ENCODE measurements around the gene GPATCH11. TPM values are rescaled to one million over a fixed set of nuclear protein-coding genes. Genes with fewer than 3 reads are reported as not detected.

The GPATCH11 gene
- polyA plus RNA-seq, 2 of the 4 experiments (the other 2 are of a cell fraction), result 9.0 to 10.4 TPM

DNA sequence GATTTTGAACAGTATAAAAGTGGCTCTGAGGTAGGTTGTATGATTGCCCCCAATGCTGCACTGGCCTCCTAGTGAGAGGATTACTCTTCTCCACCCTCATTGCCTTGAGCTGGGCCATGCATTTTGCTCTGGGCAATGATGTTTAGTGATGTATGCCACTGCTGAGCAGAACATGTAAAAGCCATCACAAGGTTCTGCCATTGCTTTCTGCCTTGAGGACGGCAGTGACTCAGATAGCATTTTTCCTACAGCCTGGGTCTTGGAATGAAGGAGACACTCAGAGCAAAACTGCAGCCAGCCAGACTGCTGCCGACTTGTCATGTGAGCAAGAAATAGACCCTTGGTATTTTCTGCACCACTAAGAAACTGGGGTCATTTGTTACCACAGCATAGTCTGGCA, 27.6 kb downstream of the GPATCH11 start:
- POLR2A ChIA-PET, result no interaction called here
- Histone ChIP-seq H3K4me1 (no peaks in the 10 kb centered on the region), H3K4me3 (no peak overlapping the region), H3K4me2 (no peak overlapping the region), H3K9me3 (no peaks in the 10 kb centered on the region), H3K27ac (no peak overlapping the region)
- TF ChIP-seq KDM1A (IDR thresholded peaks at IDR 0.05; ENCODE audit: low read depth) (no peak), EHF (CRISPR knock-in tag; IDR thresholded peaks at IDR 0.05) (no peak), MAFK (IDR thresholded peaks at IDR 0.05; ENCODE audit: partially characterized antibody) (no peak), ESRRA (IDR thresholded peaks at IDR 0.05; ENCODE audit: borderline replicate concordance, low read length) (no peak), JUNB (IDR thresholded peaks at IDR 0.05) (no peak), NPAS2 (CRISPR knock-in tag; IDR thresholded peaks at IDR 0.05; ENCODE audit: borderline replicate concordance) (no peak)
- FAIRE-seq (no peak), ATAC-seq (no peak), DNase-seq (ENCODE audit: low read depth in 1 of 2, low spot score in 1 of 2) (no peak)
- 72% methylated on average over 2 of the region's 2 CpGs for WGBS (ENCODE audit: missing lambda C conversion rate)
- CTCF ChIA-PET, result no interaction called here

DNA sequence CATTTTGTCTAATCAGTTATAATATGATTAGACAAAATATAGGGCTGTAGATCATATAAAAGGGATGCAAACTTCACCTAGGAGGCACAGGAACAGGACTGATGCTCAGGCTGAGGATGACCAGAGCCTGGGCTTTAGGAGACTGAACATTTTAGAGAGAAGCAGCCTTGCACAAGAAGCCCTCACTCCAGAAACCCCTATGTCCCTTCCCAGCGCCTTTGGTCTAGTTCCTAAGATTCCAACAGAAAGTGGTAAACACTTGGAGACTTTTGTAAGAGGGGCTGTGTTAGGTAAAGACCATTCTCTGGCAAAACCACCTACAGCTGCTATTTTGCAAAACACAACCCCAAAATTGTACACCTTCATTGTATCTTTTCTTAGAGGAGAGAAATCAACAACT, 33.2 kb downstream of the GPATCH11 start:
- FAIRE-seq (no peak), ATAC-seq (no peak), DNase-seq (ENCODE audit: low read depth in 1 of 2, low spot score in 1 of 2) (no peak)
- Histone ChIP-seq H3K27ac (no peak overlapping the region), H3K4me2 (no peak overlapping the region), H3K9me3 (no peaks in the 10 kb centered on the region), H3K4me1 (0 out of 3 replicates have a peak, but pooled peaks cover 4% of the 10 kb centered on the region), H3K4me3 (no peak overlapping the region)
- TF ChIP-seq RNF2 (IDR thresholded peaks at IDR 0.05; ENCODE audit: borderline replicate concordance, low read depth) (no peak), POLR2AphosphoS2 (conservative IDR thresholded peaks at IDR 0.05; ENCODE audit: low read length) (no peak), MAFK (IDR thresholded peaks at IDR 0.05; ENCODE audit: partially characterized antibody) (no peak), TFCP2L1 (CRISPR knock-in tag; IDR thresholded peaks at IDR 0.05) (no peak), CBX8 (IDR thresholded peaks at IDR 0.05) (no peak), RCOR1 (IDR thresholded peaks at IDR 0.05; ENCODE audit: low read depth, low read length) (no peak), NFE2L2 (conservative IDR thresholded peaks at IDR 0.05; ENCODE audit: low read length) (no peak), EP300 (IDR thresholded peaks at IDR 0.05) (no peak), ZNF302 (CRISPR knock-in tag; IDR thresholded peaks at IDR 0.05) (no peak), RARB (CRISPR knock-in tag; IDR thresholded peaks at IDR 0.05) (no peak), CHD4 (IDR thresholded peaks at IDR 0.05; ENCODE audit: borderline replicate concordance) (no peak), FOXS1 (CRISPR knock-in tag; IDR thresholded peaks at IDR 0.05) (no peak)
- TF ChIP-seq, protein P1, sequence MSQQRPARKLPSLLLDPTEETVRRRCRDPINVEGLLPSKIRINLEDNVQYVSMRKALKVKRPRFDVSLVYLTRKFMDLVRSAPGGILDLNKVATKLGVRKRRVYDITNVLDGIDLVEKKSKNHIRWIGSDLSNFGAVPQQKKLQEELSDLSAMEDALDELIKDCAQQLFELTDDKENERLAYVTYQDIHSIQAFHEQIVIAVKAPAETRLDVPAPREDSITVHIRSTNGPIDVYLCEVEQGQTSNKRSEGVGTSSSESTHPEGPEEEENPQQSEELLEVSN (IDR thresholded peaks at IDR 0.05; ENCODE audit: borderline replicate concordance, low read depth), result no peak
- TF ChIP-seq, protein P2, sequence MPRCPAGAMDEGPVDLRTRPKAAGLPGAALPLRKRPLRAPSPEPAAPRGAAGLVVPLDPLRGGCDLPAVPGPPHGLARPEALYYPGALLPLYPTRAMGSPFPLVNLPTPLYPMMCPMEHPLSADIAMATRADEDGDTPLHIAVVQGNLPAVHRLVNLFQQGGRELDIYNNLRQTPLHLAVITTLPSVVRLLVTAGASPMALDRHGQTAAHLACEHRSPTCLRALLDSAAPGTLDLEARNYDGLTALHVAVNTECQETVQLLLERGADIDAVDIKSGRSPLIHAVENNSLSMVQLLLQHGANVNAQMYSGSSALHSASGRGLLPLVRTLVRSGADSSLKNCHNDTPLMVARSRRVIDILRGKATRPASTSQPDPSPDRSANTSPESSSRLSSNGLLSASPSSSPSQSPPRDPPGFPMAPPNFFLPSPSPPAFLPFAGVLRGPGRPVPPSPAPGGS (IDR thresholded peaks at IDR 0.05), result no peak
- TF ChIP-seq, protein P3, sequence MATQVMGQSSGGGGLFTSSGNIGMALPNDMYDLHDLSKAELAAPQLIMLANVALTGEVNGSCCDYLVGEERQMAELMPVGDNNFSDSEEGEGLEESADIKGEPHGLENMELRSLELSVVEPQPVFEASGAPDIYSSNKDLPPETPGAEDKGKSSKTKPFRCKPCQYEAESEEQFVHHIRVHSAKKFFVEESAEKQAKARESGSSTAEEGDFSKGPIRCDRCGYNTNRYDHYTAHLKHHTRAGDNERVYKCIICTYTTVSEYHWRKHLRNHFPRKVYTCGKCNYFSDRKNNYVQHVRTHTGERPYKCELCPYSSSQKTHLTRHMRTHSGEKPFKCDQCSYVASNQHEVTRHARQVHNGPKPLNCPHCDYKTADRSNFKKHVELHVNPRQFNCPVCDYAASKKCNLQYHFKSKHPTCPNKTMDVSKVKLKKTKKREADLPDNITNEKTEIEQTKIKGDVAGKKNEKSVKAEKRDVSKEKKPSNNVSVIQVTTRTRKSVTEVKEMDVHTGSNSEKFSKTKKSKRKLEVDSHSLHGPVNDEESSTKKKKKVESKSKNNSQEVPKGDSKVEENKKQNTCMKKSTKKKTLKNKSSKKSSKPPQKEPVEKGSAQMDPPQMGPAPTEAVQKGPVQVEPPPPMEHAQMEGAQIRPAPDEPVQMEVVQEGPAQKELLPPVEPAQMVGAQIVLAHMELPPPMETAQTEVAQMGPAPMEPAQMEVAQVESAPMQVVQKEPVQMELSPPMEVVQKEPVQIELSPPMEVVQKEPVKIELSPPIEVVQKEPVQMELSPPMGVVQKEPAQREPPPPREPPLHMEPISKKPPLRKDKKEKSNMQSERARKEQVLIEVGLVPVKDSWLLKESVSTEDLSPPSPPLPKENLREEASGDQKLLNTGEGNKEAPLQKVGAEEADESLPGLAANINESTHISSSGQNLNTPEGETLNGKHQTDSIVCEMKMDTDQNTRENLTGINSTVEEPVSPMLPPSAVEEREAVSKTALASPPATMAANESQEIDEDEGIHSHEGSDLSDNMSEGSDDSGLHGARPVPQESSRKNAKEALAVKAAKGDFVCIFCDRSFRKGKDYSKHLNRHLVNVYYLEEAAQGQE (IDR thresholded peaks at IDR 0.05), result no peak
- TF ChIP-seq, protein P4, sequence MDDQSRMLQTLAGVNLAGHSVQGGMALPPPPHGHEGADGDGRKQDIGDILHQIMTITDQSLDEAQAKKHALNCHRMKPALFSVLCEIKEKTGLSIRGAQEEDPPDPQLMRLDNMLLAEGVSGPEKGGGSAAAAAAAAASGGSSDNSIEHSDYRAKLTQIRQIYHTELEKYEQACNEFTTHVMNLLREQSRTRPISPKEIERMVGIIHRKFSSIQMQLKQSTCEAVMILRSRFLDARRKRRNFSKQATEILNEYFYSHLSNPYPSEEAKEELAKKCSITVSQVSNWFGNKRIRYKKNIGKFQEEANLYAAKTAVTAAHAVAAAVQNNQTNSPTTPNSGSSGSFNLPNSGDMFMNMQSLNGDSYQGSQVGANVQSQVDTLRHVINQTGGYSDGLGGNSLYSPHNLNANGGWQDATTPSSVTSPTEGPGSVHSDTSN (IDR thresholded peaks at IDR 0.05), result no peak
- TF ChIP-seq, protein P5, sequence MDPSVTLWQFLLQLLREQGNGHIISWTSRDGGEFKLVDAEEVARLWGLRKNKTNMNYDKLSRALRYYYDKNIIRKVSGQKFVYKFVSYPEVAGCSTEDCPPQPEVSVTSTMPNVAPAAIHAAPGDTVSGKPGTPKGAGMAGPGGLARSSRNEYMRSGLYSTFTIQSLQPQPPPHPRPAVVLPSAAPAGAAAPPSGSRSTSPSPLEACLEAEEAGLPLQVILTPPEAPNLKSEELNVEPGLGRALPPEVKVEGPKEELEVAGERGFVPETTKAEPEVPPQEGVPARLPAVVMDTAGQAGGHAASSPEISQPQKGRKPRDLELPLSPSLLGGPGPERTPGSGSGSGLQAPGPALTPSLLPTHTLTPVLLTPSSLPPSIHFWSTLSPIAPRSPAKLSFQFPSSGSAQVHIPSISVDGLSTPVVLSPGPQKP (IDR thresholded peaks at IDR 0.05; ENCODE audit: low read depth, low read length), result no peak
- 88% methylated on average over 1 of the region's 1 CpG for WGBS (ENCODE audit: missing lambda C conversion rate)
- ChIA-PET POLR2A (no interaction called here), CTCF (no interaction called here)

Data from A549 (cell line).